ENCODE data around the gene MAGI1.
A peak's percentile ranks its signal among the peaks of the same experiment; 100 is the strongest.

MAGI1 gene

GRCh38 chr3:65713016-65713415 lies 325.7 kb downstream of the MAGI1 start:
- DNase-seq (ENCODE audit: low spot score): no peak

GRCh38 chr3:65712140-65712539 lies 326.6 kb downstream of the MAGI1 start:
- DNase-seq (ENCODE audit: low spot score): no peak

DNA sequence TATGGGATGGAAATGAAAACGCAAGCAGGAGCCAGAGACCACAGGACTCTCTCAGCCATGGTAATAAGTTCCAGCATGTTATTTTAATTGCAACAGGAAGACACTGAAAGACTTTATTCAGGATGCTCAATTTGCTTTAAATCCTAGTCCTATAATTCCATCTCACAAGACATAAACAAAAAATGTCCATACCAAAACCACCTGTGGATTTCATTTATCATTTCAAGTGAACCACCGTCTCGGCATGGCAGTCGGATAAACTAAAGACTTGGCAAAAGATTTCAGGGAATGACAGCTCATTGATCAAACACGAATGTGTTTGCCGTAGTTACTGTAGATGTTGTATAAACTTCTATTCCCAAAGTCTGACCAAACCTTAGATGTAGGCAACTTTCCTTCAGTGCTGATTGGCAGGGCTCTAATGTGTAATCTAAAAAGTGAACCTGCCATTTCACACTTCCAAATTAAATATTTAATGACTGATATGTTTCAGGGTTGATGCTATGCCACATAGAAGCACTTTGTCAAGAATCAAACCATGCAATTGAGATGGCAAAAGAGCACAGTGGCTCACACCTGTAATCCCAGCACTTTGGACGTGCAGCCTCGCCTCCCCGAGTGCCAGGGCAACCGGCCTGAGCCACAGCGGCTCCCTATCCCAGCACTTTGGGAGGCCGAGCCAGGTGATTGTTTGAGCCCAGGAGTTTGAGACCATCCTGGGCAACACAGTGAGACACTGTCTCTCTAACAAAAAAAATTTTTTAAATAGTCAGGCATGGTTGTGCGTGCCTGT lies 331.7 kb downstream of the MAGI1 start:
- no peak for DNase-seq (ENCODE audit: low spot score)

- no peak for DNase-seq (ENCODE audit: low spot score)
Measured at GRCh38 chr3:65706301-65706700, 332.4 kb downstream of the MAGI1 start.

DNA sequence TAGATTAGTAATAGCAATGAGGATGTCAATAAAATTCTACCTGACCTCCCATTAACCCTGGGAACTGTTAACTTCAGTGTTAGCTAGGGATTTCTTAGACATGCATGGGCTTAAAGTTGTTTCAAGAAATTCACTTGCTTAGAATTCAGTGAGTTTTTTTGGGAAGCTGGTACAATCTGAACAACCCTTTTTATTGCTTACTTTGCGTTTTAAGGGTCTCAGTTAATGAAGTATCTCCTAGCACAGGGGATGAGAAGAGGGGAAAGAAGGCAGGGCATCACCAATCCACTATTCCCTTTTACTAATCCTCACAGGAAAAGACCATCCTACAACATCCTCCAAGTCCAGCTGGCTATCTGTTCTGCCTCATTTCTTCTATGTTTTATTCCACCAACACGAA lies 334.9 kb downstream of the MAGI1 start:
- no peak for DNase-seq (ENCODE audit: low spot score)

DNA sequence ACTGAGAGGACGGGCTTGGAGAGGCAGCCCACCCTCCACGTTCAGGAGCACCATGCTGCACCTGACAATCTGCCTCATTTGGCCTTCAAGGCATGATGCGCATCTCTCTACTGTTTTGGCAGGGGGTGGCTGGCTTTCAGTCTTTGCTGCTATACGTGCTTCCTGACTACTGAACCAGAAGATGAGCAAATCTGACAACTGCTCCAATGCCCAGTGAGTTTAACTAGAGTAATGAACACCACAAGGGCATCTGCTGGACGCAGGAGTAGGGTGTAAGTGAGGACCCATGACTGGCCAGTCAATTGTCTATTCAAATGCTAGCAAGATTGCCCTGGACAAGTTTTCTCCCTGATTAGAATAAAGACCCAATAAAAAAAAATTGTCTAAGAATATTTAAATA lies 335.7 kb downstream of the MAGI1 start:
- no peak for DNase-seq (ENCODE audit: low spot score)

DNA sequence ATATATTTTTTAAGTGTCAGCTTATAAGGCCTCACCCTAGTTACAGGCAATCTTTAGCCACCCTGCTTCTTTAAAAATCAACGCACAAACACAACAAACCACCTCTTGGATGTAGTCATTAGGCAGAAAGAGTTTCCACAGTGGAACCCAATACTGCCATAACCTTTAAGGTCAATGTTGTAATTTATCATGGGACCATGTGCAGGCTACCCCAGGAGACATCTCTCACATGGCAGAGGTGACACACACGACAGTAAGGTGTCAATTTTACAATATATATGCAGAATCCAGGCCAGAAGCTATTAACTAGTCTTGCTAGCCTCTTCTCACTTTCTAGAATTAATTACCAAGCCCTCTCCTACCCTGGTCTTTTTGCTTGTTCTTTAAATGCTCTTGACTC lies 336.5 kb downstream of the MAGI1 start:
- no peak for DNase-seq (ENCODE audit: low spot score)

DNA sequence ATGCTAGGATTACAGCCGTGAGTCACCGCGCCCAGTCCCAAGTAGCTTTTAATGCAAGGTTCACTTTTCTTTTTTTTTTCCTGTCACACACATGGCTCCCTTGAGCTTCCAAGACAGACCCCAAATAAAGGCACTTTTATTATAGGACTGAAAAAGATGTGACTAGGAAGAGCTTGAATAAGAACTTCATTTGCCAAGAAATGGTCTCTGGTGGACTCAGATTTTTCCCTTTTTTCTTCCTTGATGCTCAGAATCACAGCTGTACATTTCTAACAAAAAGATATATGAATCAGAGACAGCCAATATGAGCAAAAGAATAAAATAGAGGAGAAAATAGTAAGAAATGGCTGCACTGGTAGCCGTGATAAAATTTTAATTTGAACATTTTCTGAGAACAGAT lies 337.2 kb downstream of the MAGI1 start:
- DNase-seq (ENCODE audit: low spot score): no peak

GRCh38 chr3:65689436-65689835 lies 349.3 kb downstream of the MAGI1 start:
- DNase-seq (ENCODE audit: low spot score): no peak

GRCh38 chr3:65687741-65688140 lies 351.0 kb downstream of the MAGI1 start:
- DNase-seq (ENCODE audit: low spot score): no peak

DNA sequence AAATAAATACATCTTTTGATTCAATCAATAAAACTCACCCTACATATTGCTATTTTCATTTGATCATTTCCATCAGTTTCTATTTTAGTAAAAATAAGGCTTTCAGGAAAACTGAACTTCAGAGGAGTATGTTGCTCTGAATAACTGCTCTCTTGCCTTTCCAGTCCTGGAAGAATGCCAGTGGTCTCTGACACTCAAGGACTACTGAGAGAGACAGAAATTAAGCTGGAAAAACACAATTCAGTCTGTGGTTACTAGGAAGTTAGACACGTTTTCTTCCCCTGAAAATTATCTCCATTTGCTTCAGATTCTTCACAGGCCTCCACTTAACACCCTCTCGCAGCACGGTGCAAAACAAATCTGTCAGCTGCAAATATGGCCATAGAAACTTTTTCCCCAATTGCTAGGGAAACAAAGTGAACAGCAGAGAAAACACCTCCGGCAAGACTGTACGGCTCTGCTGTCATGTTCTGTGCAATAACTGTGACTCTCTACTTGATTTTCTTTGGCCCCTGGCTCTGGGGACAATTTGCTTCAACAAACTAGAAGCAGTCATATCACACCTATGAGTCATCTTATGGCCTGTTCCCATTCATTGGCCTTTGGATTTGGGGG lies 353.0 kb downstream of the MAGI1 start:
- no peak for DNase-seq (ENCODE audit: low spot score)

GRCh38 chr3:65678516-65678915 lies 360.2 kb downstream of the MAGI1 start:
- DNase-seq (ENCODE audit: low spot score): no peak

DNA sequence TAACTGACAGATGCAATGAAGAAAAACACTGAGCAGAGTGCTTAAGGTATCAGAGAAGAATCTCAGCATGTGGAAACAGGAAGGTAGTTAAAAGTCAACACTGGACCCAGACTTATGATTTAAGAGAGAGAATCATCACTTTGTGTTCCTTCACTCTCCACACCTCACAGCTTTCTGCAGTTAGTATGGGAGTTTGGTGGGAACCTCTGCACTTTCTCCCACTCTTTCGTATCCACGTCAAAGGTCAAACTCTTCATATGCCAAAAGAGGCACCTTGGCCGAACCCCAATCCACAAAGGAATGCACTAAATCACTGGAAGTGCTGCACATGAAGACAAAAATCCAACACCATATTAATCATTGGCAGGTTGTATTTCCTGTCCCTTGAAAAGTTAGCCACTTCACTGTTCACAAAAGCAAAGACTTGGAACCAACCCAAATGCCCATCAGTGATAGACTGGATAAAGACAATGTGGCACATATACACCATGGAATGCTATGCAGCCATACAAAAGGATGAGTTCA lies 361.2 kb downstream of the MAGI1 start:
- no peak for DNase-seq (ENCODE audit: low spot score)

DNA sequence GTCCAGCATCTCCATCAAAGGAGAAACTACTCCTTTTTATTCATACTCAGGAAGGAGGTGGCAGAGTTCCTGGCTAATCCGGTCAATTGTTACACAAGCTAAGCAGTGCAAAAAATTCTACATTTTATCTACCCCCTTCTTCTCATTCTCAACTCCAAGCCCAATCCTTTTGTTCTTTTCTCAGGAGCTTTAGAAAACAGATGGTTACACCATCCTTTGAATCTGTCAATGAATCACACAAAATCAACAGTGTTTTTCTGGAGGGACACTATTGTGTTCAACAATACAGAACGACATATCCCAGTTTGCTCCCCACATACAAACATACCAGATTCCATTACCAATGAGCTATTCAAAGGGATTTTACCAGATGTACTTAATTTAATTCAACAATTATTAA lies 362.1 kb downstream of the MAGI1 start:
- DNase-seq (ENCODE audit: low spot score): no peak

- no peak for DNase-seq (ENCODE audit: low spot score)
Measured at GRCh38 chr3:65675011-65675410, 363.7 kb downstream of the MAGI1 start.

GRCh38 chr3:65674226-65674625 lies 364.5 kb downstream of the MAGI1 start:
- DNase-seq (ENCODE audit: low spot score): no peak

DNA sequence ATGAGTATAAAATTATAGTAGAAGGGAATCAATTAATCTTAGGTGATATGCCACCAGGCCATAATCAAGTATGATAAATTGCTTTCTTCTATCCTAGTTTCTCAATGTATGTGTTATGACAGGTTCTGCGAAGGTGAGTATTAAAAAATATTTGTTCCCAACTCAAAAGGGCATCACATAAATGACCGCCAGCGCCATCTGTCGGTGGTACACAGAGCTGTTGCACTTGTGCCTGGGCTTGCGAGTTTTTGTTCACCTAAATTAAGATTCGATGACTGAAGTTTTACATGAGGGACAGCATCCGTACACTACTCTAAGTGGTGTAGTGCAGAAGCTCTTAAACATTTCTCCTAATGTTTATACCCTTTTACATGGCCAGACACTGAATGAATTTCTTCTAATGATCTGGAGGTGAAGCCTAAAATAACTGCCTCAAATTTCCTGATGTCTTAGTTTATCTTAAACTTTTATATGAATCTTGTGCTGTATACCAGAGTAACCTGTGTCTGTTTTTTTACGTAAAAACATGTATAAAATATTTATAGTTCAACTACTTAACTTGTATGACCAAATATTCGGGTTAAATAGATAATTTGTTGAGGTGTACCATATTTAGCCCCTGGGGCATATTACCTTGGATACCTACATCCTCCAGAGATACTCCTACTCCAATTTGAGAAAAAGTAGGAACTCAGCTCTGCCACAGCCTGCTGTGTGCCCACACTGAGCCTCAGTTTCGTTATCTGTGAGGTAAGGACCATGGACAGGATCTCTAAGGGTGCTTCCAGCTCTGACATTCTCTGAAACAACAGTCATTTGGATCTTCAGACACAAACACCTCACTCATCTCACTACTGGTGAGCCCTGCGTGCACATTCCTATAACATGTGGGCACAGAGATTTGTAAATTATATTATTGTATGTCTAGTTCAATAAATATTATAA lies 365.6 kb downstream of the MAGI1 start:
- peak; percentile 29 for DNase-seq (ENCODE audit: low spot score)

- no peak for DNase-seq (ENCODE audit: low spot score)
Measured at GRCh38 chr3:65672061-65672460, 366.7 kb downstream of the MAGI1 start.

- no peak for DNase-seq (ENCODE audit: low spot score)
Measured at GRCh38 chr3:65671004-65671403, 367.7 kb downstream of the MAGI1 start.

DNA sequence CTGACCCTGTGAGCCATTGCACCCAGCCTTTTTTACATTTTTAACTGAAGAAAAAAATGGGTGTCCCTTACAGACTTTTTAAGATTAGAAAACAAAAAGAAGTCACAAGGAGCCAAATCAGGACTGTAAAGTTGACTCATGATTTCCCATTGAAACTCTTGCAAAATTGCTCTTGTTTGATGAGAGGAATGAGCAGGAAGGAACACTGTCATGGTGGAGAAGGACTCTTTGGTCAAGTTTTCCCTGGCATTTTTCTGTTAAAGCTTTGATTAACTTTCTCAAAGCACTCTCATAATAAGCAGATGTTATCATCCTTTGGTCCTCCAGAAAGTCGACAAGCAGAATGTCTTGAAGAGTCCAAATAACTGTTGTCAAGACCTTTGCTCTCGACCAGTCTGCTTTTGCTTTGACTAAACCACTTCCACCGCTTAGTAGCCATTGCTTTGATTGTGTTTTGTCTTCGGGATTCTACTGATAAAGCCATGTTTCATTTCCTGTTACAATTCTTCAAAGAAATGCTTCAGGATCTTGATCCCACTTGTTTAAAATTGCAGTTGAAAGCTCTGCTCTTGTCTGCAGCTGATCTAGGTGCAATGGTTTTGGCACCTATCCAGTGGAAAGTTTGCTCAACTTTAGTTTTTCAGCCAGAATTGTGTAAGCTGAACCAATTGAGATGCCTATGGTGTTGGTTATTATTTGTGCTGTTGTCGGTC lies 369.4 kb downstream of the MAGI1 start:
- no peak for DNase-seq (ENCODE audit: low spot score)

DNA sequence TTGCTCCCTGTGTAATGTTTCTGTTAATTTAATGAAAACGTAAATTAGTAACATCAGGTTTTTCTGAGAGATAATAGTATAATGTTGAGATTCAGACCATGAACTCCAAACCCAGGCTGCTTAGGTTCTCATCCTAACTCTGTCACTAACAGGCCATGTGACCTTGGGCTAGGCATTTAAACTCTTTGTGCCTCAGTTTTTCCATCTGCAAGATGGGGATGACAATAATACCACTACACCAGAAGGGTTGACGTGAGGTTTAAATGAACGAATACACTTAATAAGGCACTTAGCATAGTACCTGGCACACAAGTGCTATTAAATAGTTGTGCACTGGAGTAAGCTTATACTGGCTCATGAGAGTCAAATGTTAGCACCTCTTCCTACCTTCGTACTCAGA lies 370.8 kb downstream of the MAGI1 start:
- DNase-seq (ENCODE audit: low spot score): no peak

Measured in LoVo (cell line).